ENCODE results near the gene ADGRL1. TPM values are rescaled to one million over a fixed set of nuclear protein-coding genes. Genes with fewer than 3 reads are reported as not detected.
A peak's percentile ranks its signal among the peaks of the same experiment; 100 is the strongest.

The ADGRL1 gene
- total and polyA plus RNA-seq, 9 of the 15 experiments (the other 6 are each of a cell fraction or from before 2014, with no cell fraction given): 0.14 to 37.0 (median 8.6) TPM

GRCh38 chr19:14206737-14207726 is 1.1 kb upstream of the ADGRL1 start (continued):
- TF ChIP-seq VEZF1 (CRISPR knock-in tag; IDR thresholded peaks at IDR 0.05): peak; percentile 95
- peak; percentile 39; the same call in 1 of the 2 replicates for TF ChIP-seq ZNF263 (CRISPR knock-in tag; IDR thresholded peaks at IDR 0.05; ENCODE audit: borderline replicate concordance)
- peak; percentile 41; the same call in 1 of the 2 replicates for TF ChIP-seq EGR1 (conservative IDR thresholded peaks at IDR 0.05)
- peak in 1 of 2 experiments; percentile 55; a peak in 1 of 4 replicates for TF ChIP-seq ZNF639 (CRISPR knock-in tag; conservative IDR thresholded peaks at IDR 0.05 in 1 of 2, IDR thresholded peaks at IDR 0.05 in 1 of 2)
- TF ChIP-seq E2F6 (IDR thresholded peaks at IDR 0.05; ENCODE audit: borderline replicate concordance in 1 of 2, extremely low read depth in 1 of 2, insufficient read depth in 1 of 2, insufficient read length in 1 of 2, low read depth in 1 of 2, low read length in 1 of 2, poor library complexity in 1 of 2, severe bottlenecking in 1 of 2): peak in 1 of 2 experiments; percentile 77
- peak; percentile 95 for TF ChIP-seq ZNF740 (CRISPR knock-in tag; IDR thresholded peaks at IDR 0.05)
- TF ChIP-seq ZNF740 (tag; IDR thresholded peaks at IDR 0.05): peak in 1 of 2 experiments; percentile 96; a peak in 2 of 4 replicates
- TF ChIP-seq ZNF395 (CRISPR knock-in tag; IDR thresholded peaks at IDR 0.05): peak; percentile 62; the same call in 1 of the 2 replicates
- TF ChIP-seq YY1 (IDR thresholded peaks at IDR 0.05; ENCODE audit: borderline replicate concordance in 1 of 3, control insufficient read depth in 1 of 3, extremely low read depth in 1 of 3, insufficient read depth in 3 of 3, insufficient read length in 1 of 3, insufficient replicate concordance in 2 of 3, low read depth in 1 of 3, low read length in 2 of 3): peak in 2 of 3 experiments; percentile 54 to 74
- peak; percentile 47; the same call in 1 of the 2 replicates for TF ChIP-seq RNF2 (IDR thresholded peaks at IDR 0.05)
- peak; percentile 81; the same call in 1 of the 2 replicates for TF ChIP-seq LEF1 (IDR thresholded peaks at IDR 0.05)
- peak; percentile 41 for TF ChIP-seq E2F8 (IDR thresholded peaks at IDR 0.05; ENCODE audit: low read depth, partially characterized antibody)
